CD4-positive, alpha-beta memory T cell (primary cell): ENCODE results near the gene THUMPD3. TPM values are rescaled to one million over a fixed set of nuclear protein-coding genes. Genes with fewer than 3 reads are reported as not detected.

ENCODE experiments used
- CTCF ChIA-PET: fragments of 350-600 bp; sonication (Branson Sonifier 250); formaldehyde crosslinking; loops from one replicate; lab custom pipeline; 2021; ENCODE audit warnings: inconsistent platforms; ENCODE audit not compliant: partially characterized antibody; lab: Charles Lee
- POLR2A ChIA-PET: fragments of 350-600 bp; sonication (Branson Sonifier 250); formaldehyde crosslinking; loops from one replicate; lab custom pipeline; 2021; ENCODE audit not compliant: partially characterized antibody; lab: Charles Lee
- DNase-seq, 5 donors: peaks; one replicate each; pipeline versions ENCODE4 v3.0.0 to v3.0.0-alpha.2; 2020 to 2022; ENCODE audit warnings: mixed read lengths in 1 of 5
- H3K27ac ChIP-seq: one replicate; pipeline ENCODE4 v1.7.0; 2013; ENCODE audit warnings: low read depth, low read length
- H3K27me3 ChIP-seq: 2 replicates; pipeline ENCODE4 v1.7.0; 2013; ENCODE audit warnings: mild to moderate bottlenecking, low read length, moderate library complexity; ENCODE audit not compliant: insufficient read depth
- H3K36me3 ChIP-seq: 2 replicates; pipeline ENCODE4 v1.7.0; 2013; ENCODE audit warnings: mild to moderate bottlenecking, low read length, moderate library complexity; ENCODE audit not compliant: insufficient read depth
- H3K4me1 ChIP-seq: 2 replicates; pipeline ENCODE4 v1.7.0; 2013; ENCODE audit warnings: mild to moderate bottlenecking, low read length, moderate library complexity; ENCODE audit not compliant: insufficient read depth
- H3K4me3 ChIP-seq, 2 donors: one replicate each; pipeline ENCODE4 v1.7.0; 2013; ENCODE audit warnings: low read length in 2 of 2, mild to moderate bottlenecking in 1 of 2
- H3K9me3 ChIP-seq, 2 donors: one replicate each; pipeline ENCODE4 v1.7.0; 2013; ENCODE audit warnings: low read length in 2 of 2, control low read depth in 1 of 2; ENCODE audit not compliant: control insufficient read depth in 1 of 2
- H3K27ac Mint-ChIP-seq, 7 donors: one replicate each; pipeline ENCODE4 v1.8.0; 2020 to 2021; ENCODE audit warnings: mixed read lengths in 7 of 7, mild to moderate bottlenecking in 6 of 7, inconsistent platforms in 3 of 7, moderate library complexity in 3 of 7
- H3K27me3 Mint-ChIP-seq, 2 donors: one replicate each; pipeline ENCODE4 v1.8.0; 2020 to 2021; ENCODE audit warnings: mixed read lengths in 2 of 2
- H3K36me3 Mint-ChIP-seq, 2 donors: one replicate each; pipeline ENCODE4 v1.8.0; 2020 to 2021; ENCODE audit warnings: mixed read lengths in 2 of 2, inconsistent platforms in 1 of 2, mild to moderate bottlenecking in 1 of 2
- H3K4me1 Mint-ChIP-seq, 4 donors: one replicate each; pipeline ENCODE4 v1.8.0; 2020 to 2021; ENCODE audit warnings: mixed read lengths in 4 of 4, mild to moderate bottlenecking in 1 of 4
- H3K4me3 Mint-ChIP-seq, 8 donors: one replicate each; pipeline ENCODE4 v1.8.0; 2020 to 2021; ENCODE audit warnings: mixed read lengths in 8 of 8, mild to moderate bottlenecking in 7 of 8, moderate library complexity in 6 of 8, inconsistent platforms in 3 of 8
- H3K9me3 Mint-ChIP-seq, 8 donors: one replicate each; pipeline ENCODE4 v1.8.0; 2020 to 2021; ENCODE audit warnings: mixed read lengths in 8 of 8, mild to moderate bottlenecking in 5 of 8, inconsistent platforms in 3 of 8, moderate library complexity in 1 of 8
- intact Hi-C: fragments of 100-400 bp; cut with micrococcal nuclease; formaldehyde crosslinking; loops from one replicate; pipeline ENCODE4 v1.15.1; 2023
- polyA plus RNA-seq, 2 donors: library from polyadenylated mRNA; unstranded; fragments of 300-500 nt; fragmentation: Illumina TruSeq; gene quantifications; one replicate each; pipeline ENCODE4 v1.2.3, GENCODE V29; 2021
- total RNA-seq, 2 experiments: library from RNA; stranded (reverse); gene quantifications; one replicate each; pipeline ENCODE4 v1.2.3, GENCODE V29; 2021

THUMPD3 gene
- total and polyA plus RNA-seq, 4 experiments from 2014 or later = 10.8 to 39.2 (median 33.1) TPM

DNA sequence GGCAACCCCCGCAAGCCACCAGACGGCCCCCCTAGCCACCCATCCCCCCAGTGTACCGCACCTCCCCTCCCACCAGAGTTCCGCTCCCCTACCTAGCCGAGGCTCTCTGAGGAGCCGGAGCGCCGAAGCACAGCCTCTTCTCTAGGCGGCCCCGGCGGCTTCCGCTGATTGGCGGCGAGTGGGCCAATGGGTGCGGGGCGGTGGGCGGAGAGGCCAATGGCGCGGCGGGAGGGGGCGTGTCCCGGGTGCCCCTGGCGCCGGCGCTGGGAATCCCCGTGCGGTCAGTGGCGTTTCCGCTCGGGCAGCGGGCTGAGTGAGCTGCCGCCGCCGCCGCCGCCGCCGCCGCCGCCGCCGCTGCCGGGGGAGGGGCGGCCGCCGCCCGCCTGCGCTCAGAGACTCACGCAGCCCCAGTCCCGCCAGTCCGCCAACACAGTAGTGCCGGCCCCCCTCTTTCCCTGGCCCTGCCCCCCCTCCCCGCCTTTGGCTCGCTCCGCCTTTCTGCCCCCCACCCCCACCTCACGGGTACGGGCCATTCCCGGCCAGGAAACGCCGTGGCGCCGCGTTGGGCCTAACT, 34.6 kb downstream of the THUMPD3 start, which contains the start of gene SETD5:
Gene SETD5, plus strand, starts transcription at position 284 of the 574 bp plus-strand sequence. CDS start 31,324 bp downstream, outside the sequence.
- ChIA-PET CTCF (interaction anchor here (0.9 to 1.9 kb wide), 2 partner anchors 12 to 25 kb away, joined by 3 to 7 read pairs; no protein-coding TSS in a partner anchor), POLR2A (interaction anchor here (0.8 to 7.0 kb wide), 29 partner anchors 9 to 1041 kb away, joined by 3 to 158 read pairs (median 5); partner anchors contain the start of genes BRPF1, CRELD1, JAGN1 and MTMR14)
- intact Hi-C loops = loop anchor here (1.0 to 5.0 kb wide), 8 partner anchors 15 to 845 kb away; partner anchors contain the start of genes BRK1, BRPF1, JAGN1 and RPUSD3
- Histone ChIP-seq H3K9me3 (no peaks in the 10 kb centered on the region), H3K4me3 (peak within 1 kb of the TSS; percentile 90 to 92), H3K27ac (peak within 1 kb of the TSS; percentile 98), H3K36me3 (peaks cover 15% of the 10 kb centered on the region), H3K4me1 (peaks cover 73% of the 10 kb centered on the region), H3K27me3 (no peaks in the 10 kb centered on the region)
- peaks cover 49 to 87% (median 68%) of the 10 kb centered on the region in 4 donors for H3K4me1 Mint-ChIP-seq
- H3K36me3 Mint-ChIP-seq = peaks cover 10 to 39% of the 10 kb centered on the region in 2 donors
- DNase-seq = peak; percentile 98 to 100 (median 99)
- H3K27me3 Mint-ChIP-seq = peaks cover 0 to 3% of the 10 kb centered on the region in 2 donors
- H3K27ac Mint-ChIP-seq = peak within 1 kb of the TSS; percentile 97 to 99 (median 99)
- H3K9me3 Mint-ChIP-seq = peaks cover 0 to 6% (median 0%) of the 10 kb centered on the region in 8 donors
- peak within 1 kb of the TSS; percentile 90 to 99 (median 98) for H3K4me3 Mint-ChIP-seq

DNA sequence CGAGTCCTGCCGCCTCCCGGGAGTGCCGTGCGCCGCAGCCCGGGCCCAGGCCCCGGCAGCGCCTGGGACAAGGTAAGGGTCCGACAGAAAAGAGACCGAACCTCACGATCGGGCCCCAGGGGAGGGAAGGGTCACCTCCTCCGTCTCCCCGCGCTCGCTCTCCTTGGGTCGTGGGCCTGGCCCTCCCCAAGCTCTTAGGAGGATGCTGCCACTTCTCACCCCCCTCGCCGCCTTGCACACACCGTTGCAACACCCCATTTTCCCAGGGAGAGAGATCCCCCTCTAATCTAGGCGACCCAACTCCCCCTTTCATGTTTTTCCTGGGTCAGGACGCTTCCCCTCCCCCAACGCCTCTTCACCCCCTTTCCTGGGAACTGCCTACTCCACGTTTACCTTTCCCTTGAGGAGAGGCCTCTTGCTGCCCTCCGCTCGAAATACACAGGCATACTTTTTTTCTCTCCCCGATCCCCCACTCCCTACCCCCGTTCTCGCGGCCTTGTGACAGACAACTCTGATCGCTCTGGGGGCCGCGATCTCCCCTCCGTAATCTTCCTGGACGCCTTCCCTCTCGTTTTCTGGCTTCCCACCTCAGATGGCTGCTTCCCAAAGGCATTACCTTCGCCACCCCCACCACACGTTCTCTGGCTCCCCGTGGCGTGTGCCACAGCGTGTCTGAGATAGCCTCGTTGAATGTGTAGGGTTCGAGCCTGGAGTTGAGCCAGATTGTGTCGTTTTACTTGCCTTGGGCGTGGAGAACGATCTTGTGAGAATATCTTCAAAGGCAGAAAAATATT, 35.2 kb downstream of the THUMPD3 start:
- Histone ChIP-seq H3K4me3 (peak overlapping the region; percentile 90 to 92), H3K27me3 (no peaks in the 10 kb centered on the region), H3K4me1 (peaks cover 73% of the 10 kb centered on the region), H3K27ac (peak overlapping the region; percentile 98), H3K9me3 (no peaks in the 10 kb centered on the region), H3K36me3 (peaks cover 11% of the 10 kb centered on the region)
- CTCF ChIA-PET = no interaction called here
- intact Hi-C loops = loop anchor here (1.0 to 5.0 kb wide), 9 partner anchors 10 to 844 kb away; partner anchors contain the start of genes BRK1, BRPF1, JAGN1 and RPUSD3
- Mint-ChIP-seq H3K9me3 (peaks cover 0 to 6% (median 0%) of the 10 kb centered on the region in 8 donors), H3K27ac (peak overlapping the region; percentile 97 to 99 (median 98)), H3K27me3 (peaks cover 0 to 3% of the 10 kb centered on the region in 2 donors), H3K36me3 (peaks cover 10 to 34% of the 10 kb centered on the region in 2 donors), H3K4me1 (peaks cover 53 to 87% (median 69%) of the 10 kb centered on the region in 4 donors), H3K4me3 (peak overlapping the region; percentile 90 to 99 (median 97))
- peak in 2 of 5 donors; percentile 30 to 33 for DNase-seq
- POLR2A ChIA-PET = interaction anchor here (0.8 to 7.0 kb wide), 13 partner anchors 10 to 1041 kb away, joined by 3 to 158 read pairs (median 8); partner anchors contain the start of genes BRPF1, MTMR14, OGG1 and SEC13

DNA sequence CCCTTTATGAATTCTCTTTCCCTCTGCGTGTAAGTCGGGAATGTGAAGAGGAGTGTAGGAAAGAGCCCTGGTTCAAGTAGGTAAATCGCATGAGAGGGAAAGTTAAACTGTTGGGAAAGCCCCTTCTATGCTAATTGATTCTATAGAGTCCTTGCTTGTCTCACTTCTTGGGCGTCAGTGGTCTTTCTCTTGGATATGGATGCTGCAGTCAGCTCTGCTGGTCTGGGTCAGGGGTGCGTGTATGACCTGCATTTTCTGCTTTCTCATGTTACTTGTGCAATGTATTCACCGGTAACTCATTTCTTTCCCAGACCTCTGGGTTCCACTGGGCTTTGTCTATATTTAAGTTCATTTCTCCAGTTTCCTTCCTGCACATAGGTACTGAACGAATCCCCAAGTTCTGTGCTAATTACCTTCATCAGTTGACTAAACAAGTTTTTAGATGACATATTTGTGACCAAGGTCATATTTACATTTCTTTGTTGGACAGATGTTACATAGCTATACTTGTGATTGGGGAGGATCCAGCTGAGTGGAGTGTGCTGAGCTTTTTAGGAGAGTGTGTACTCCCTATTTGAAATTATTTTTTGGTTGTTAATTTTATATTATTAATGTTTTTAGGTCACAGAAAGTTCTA, 36.0 kb downstream of the THUMPD3 start:
- peak overlapping the region; percentile 98 for H3K27ac ChIP-seq
- peaks cover 6% of the 10 kb centered on the region for H3K36me3 ChIP-seq
- no peaks in the 10 kb centered on the region for H3K27me3 ChIP-seq
- peaks cover 54 to 86% (median 72%) of the 10 kb centered on the region in 4 donors for H3K4me1 Mint-ChIP-seq
- intact Hi-C loops = loop anchor here (1.0 to 5.0 kb wide), 3 partner anchors 9 to 843 kb away; partner anchors contain the start of gene RPUSD3
- peaks cover 10 to 32% of the 10 kb centered on the region in 2 donors for H3K36me3 Mint-ChIP-seq
- DNase-seq = peak; percentile 16 to 65 (median 29)
- H3K9me3 Mint-ChIP-seq = peaks cover 0 to 6% (median 0%) of the 10 kb centered on the region in 8 donors
- H3K4me1 ChIP-seq = peaks cover 73% of the 10 kb centered on the region
- H3K27ac Mint-ChIP-seq = peak overlapping the region; percentile 97 to 99 (median 98)
- H3K9me3 ChIP-seq = no peaks in the 10 kb centered on the region
- peaks cover 0 to 3% of the 10 kb centered on the region in 2 donors for H3K27me3 Mint-ChIP-seq
- H3K4me3 ChIP-seq = peak overlapping the region; percentile 90 to 92
- peak overlapping the region; percentile 90 to 99 (median 97) for H3K4me3 Mint-ChIP-seq
- CTCF ChIA-PET = interaction anchor here (0.8 to 1.6 kb wide), 4 partner anchors 22 to 46 kb away, joined by 3 to 7 read pairs (median 3); partner anchors contain the start of gene THUMPD3
- POLR2A ChIA-PET = interaction anchor here (0.7 to 7.0 kb wide), 9 partner anchors 10 to 1891 kb away, joined by 3 to 158 read pairs (median 4); partner anchors contain the start of genes ARPC4, TADA3 and THUMPD3

DNA sequence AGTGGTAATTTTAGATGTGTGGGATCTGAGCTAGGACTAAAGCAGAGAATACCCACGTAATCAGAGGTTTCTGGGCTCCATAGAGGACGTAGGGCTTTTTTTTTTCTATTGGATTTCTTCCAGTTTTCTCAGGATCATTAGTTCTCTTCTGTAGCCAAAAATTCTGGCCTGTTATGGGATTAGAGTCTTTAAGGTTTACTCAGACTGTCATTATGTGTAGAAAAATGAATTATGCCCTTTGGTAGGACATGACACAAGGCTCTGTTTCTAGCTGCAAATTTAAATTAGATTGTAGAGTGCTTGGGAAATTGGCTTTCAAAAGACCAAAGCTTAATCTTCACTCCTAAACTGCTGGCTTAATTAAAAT, 36.5 kb downstream of the THUMPD3 start:
- peak overlapping the region; percentile 98 for H3K27ac ChIP-seq
- H3K4me1 ChIP-seq = peaks cover 73% of the 10 kb centered on the region
- peak overlapping the region; percentile 43 to 99 (median 97) for H3K27ac Mint-ChIP-seq
- no peaks in the 10 kb centered on the region for H3K27me3 ChIP-seq
- POLR2A ChIA-PET = interaction anchor here (0.7 to 7.0 kb wide), 8 partner anchors 13 to 1891 kb away, joined by 3 to 158 read pairs (median 4); partner anchors contain the start of genes ARPC4, TADA3 and THUMPD3
- H3K9me3 Mint-ChIP-seq = peaks cover 0 to 6% (median 0%) of the 10 kb centered on the region in 8 donors
- peaks cover 0 to 3% of the 10 kb centered on the region in 2 donors for H3K27me3 Mint-ChIP-seq
- DNase-seq = no peak
- peaks cover 5 to 30% of the 10 kb centered on the region in 2 donors for H3K36me3 Mint-ChIP-seq
- peaks cover 6% of the 10 kb centered on the region for H3K36me3 ChIP-seq
- intact Hi-C loops = loop anchor here (5.0 kb wide), 2 partner anchors 443 to 843 kb away; partner anchors contain the start of gene RPUSD3
- H3K4me3 ChIP-seq = peak overlapping the region; percentile 34 to 90
- peaks cover 56 to 81% (median 72%) of the 10 kb centered on the region in 4 donors for H3K4me1 Mint-ChIP-seq
- H3K4me3 Mint-ChIP-seq = peak overlapping the region; percentile 81 to 99 (median 97)
- CTCF ChIA-PET = interaction anchor here (0.8 to 1.6 kb wide), 4 partner anchors 22 to 46 kb away, joined by 3 to 7 read pairs (median 3); partner anchors contain the start of gene THUMPD3
- no peaks in the 10 kb centered on the region for H3K9me3 ChIP-seq

DNA sequence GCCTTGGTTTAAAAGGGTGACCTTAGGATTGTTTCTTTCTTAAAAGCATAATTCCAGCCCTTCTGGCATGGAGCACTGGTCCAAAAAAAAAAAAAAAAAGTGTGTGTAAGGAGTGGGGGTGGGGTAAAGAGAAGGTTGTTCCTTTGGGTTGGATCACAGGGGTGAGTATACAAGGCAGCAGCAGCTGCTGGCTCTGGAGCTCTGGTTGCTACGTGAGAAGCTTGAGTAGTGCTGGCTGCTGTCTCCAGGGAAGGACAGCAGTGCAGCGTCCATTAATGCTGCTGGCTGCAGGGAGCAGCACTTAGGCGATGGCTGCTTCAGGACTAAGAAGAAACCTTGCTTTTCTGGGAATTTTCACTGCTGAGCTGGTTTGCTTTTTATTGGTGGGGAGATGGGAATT, 36.9 kb downstream of the THUMPD3 start:
- intact Hi-C loops = loop anchor here (5.0 kb wide), 2 partner anchors 443 to 843 kb away; partner anchors contain the start of gene RPUSD3
- DNase-seq = peak in 1 of 5 donors; percentile 34
- ChIA-PET CTCF (interaction anchor here (0.8 to 1.6 kb wide), 4 partner anchors 21 to 47 kb away, joined by 3 to 7 read pairs (median 3); partner anchors contain the start of gene THUMPD3), POLR2A (interaction anchor here (0.5 to 7.0 kb wide), 7 partner anchors 16 to 1890 kb away, joined by 3 to 158 read pairs (median 4); partner anchors contain the start of genes ARPC4, TADA3 and THUMPD3)
- H3K27me3 ChIP-seq = no peaks in the 10 kb centered on the region
- peak overlapping the region; percentile 11 for H3K27ac ChIP-seq
- H3K9me3 ChIP-seq = no peaks in the 10 kb centered on the region
- Mint-ChIP-seq H3K4me1 (peaks cover 56 to 81% (median 72%) of the 10 kb centered on the region in 4 donors), H3K27me3 (peaks cover 0 to 3% of the 10 kb centered on the region in 2 donors), H3K27ac (peak overlapping the region; percentile 43 to 99 (median 97)), H3K36me3 (peaks cover under 1 to 26% of the 10 kb centered on the region in 2 donors), H3K9me3 (peaks cover 0 to 6% (median 0%) of the 10 kb centered on the region in 8 donors), H3K4me3 (peak overlapping the region; percentile 81 to 99 (median 97))
- H3K4me1 ChIP-seq = peaks cover 73% of the 10 kb centered on the region
- peak overlapping the region; percentile 34 to 90 for H3K4me3 ChIP-seq
- H3K36me3 ChIP-seq = peaks cover 2% of the 10 kb centered on the region

DNA sequence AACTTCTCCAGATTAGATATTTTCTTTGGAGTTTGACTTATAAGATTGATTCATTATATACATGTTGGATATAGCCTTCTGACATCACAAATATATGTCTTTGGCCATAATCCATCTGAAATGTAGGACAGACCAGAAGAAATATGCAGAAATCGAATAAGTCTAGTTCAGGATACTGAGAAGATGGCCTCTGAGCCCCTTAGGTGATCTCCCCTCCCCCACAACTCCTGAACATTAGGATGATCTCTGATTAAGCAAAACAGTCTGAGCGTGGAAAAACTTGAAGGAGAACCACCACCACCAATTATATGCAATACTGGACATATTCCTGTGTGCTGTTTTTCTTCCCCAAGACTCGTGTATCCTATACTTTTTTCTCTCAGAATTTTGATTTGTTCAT, 37.8 kb downstream of the THUMPD3 start:
- Mint-ChIP-seq H3K36me3 (peaks cover 0 to 23% of the 10 kb centered on the region in 2 donors), H3K27me3 (peaks cover 0 to 3% of the 10 kb centered on the region in 2 donors), H3K4me1 (peaks cover 54 to 81% (median 70%) of the 10 kb centered on the region in 4 donors), H3K9me3 (peaks cover 0 to 6% (median 0%) of the 10 kb centered on the region in 8 donors), H3K27ac (peak overlapping the region in 6 of 7 donors; percentile 24 to 61 (median 36)), H3K4me3 (peak overlapping the region; percentile 41 to 97 (median 82))
- no peak overlapping the region for H3K4me3 ChIP-seq
- no peaks in the 10 kb centered on the region for H3K36me3 ChIP-seq
- intact Hi-C loops = no loop called here
- CTCF ChIA-PET = no interaction called here
- no peak overlapping the region for H3K27ac ChIP-seq
- H3K4me1 ChIP-seq = peaks cover 73% of the 10 kb centered on the region
- no peak for DNase-seq
- H3K9me3 ChIP-seq = no peaks in the 10 kb centered on the region
- no peaks in the 10 kb centered on the region for H3K27me3 ChIP-seq
- POLR2A ChIA-PET = no interaction called here
